ENCODE measurements around the gene NBPF3. TPM values are rescaled to one million over a fixed set of nuclear protein-coding genes. Genes with fewer than 3 reads are reported as not detected.
"Not testable (repeated sequence)": the region's sequence is repeated elsewhere in the genome, so short reads cannot be mapped to it uniquely, and the experiment has no call there.

NBPF3 gene
- total RNA-seq, 1 experiment from 2014 or later, result 15.8 TPM

GRCh38 chr1:21478356-21478755 lies 38.4 kb downstream of the NBPF3 start:
- H2AFZ ChIP-seq (ENCODE audit: low read length), result no peak overlapping the region
- H3K4me3 Mint-ChIP-seq, result no peak overlapping the region
- no peaks in the 10 kb centered on the region for H3K9me3 Mint-ChIP-seq
- H3K4ac ChIP-seq (ENCODE audit: low read depth, low read length), result no peak overlapping the region
- no peak overlapping the region for H2BK12ac ChIP-seq (ENCODE audit: insufficient read length, low read depth, low read length)
- H3K9me3 ChIP-seq (ENCODE audit: control insufficient read depth, low read depth, low read length), result no peaks in the 10 kb centered on the region
- H3K27ac Mint-ChIP-seq, result no peak overlapping the region
- peaks cover 6 to 45% (median 27%) of the 10 kb centered on the region in 3 experiments; a peak in 5 of 7 replicates for H3K36me3 Mint-ChIP-seq (ENCODE audit: insufficient read depth in 1 of 3, low read depth in 3 of 3)
- no peaks in the 10 kb centered on the region for H3K79me2 ChIP-seq (ENCODE audit: insufficient read depth, low read length)
- no peak overlapping the region for H2AK5ac ChIP-seq (ENCODE audit: insufficient read length, low read length)
- no peaks in the 10 kb centered on the region for H3K27me3 ChIP-seq (ENCODE audit: insufficient read depth, low read length)
- no peak overlapping the region for H3K27ac ChIP-seq (ENCODE audit: insufficient read length, low read depth, low read length)
- no peak overlapping the region for H2BK15ac ChIP-seq (ENCODE audit: low read depth, low read length)
- H3K56ac ChIP-seq (ENCODE audit: insufficient read length, low read depth, low read length), result no peak overlapping the region
- H3K18ac ChIP-seq (ENCODE audit: insufficient read length, low read depth, low read length), result no peak overlapping the region
- no peak overlapping the region for H3K23ac ChIP-seq (ENCODE audit: insufficient read length, low read depth, low read length)
- H4K20me1 ChIP-seq (ENCODE audit: control insufficient read depth, insufficient read depth, insufficient read length), result no peaks in the 10 kb centered on the region
- no peak overlapping the region for H2BK20ac ChIP-seq (ENCODE audit: low read depth, low read length, poor library complexity, severe bottlenecking)
- no peaks in the 10 kb centered on the region for H3K79me1 ChIP-seq (ENCODE audit: insufficient read depth, low read depth, low read length, poor library complexity, severe bottlenecking)
- H3K27me3 Mint-ChIP-seq (ENCODE audit: low read depth), result peaks cover 6% of the 10 kb centered on the region
- no peaks in the 10 kb centered on the region for H3K4me1 Mint-ChIP-seq
- no peak overlapping the region for H2BK120ac ChIP-seq (ENCODE audit: low read depth, low read length, poor library complexity, severe bottlenecking)
- no peaks in the 10 kb centered on the region for H3K4me1 ChIP-seq (ENCODE audit: insufficient read depth, low read length)
- no peak overlapping the region for H2BK5ac ChIP-seq (ENCODE audit: insufficient read length, low read length)
- no peaks in the 10 kb centered on the region for H3K23me2 ChIP-seq (ENCODE audit: insufficient read length, low read depth, low read length, poor library complexity, severe bottlenecking)
- no peak overlapping the region for H3T11ph ChIP-seq (ENCODE audit: low read length)
- H4K5ac ChIP-seq (ENCODE audit: insufficient read length, low read depth, low read length), result no peak overlapping the region
- H3K4me2 ChIP-seq (ENCODE audit: insufficient read depth, insufficient read length, low read length), result no peak overlapping the region
- TF ChIP-seq CTCF (conservative IDR thresholded peaks at IDR 0.05), result no peak
- no CpG with 5 or more reads among the region's 6 CpGs for WGBS (ENCODE audit: extremely low coverage, insufficient read length, low lambda C conversion rate)
- no peak overlapping the region for H3K14ac ChIP-seq (ENCODE audit: insufficient read depth, low read length)
- no peak overlapping the region for H4K8ac ChIP-seq (replicated peaks; ENCODE audit: insufficient read length, low read depth, low read length)
- DNase-seq, result no peak
- H3K9ac ChIP-seq (ENCODE audit: extremely low read depth, insufficient read length, low read length), result no peak overlapping the region
- no peak overlapping the region for H4K91ac ChIP-seq (ENCODE audit: insufficient read length, low read depth, low read length)

- H3K4me2 ChIP-seq (ENCODE audit: insufficient read depth, insufficient read length, low read length); H2BK120ac ChIP-seq (ENCODE audit: low read depth, low read length, poor library complexity, severe bottlenecking); H3T11ph ChIP-seq (ENCODE audit: low read length); H2BK15ac ChIP-seq (ENCODE audit: low read depth, low read length); H3K9me3 ChIP-seq (ENCODE audit: control insufficient read depth, low read depth, low read length); H3K27ac ChIP-seq (ENCODE audit: insufficient read length, low read depth, low read length); H3K4me1 ChIP-seq (ENCODE audit: insufficient read depth, low read length); H2BK5ac ChIP-seq (ENCODE audit: insufficient read length, low read length); H2BK20ac ChIP-seq (ENCODE audit: low read depth, low read length, poor library complexity, severe bottlenecking); H3K4me1 Mint-ChIP-seq; H4K5ac ChIP-seq (ENCODE audit: insufficient read length, low read depth, low read length); H3K56ac ChIP-seq (ENCODE audit: insufficient read length, low read depth, low read length); H3K4me3 Mint-ChIP-seq; H3K27me3 ChIP-seq (ENCODE audit: insufficient read depth, low read length); H3K4ac ChIP-seq (ENCODE audit: low read depth, low read length); H4K20me1 ChIP-seq (ENCODE audit: control insufficient read depth, insufficient read depth, insufficient read length); H3K14ac ChIP-seq (ENCODE audit: insufficient read depth, low read length); H2AK5ac ChIP-seq (ENCODE audit: insufficient read length, low read length); H3K9me3 Mint-ChIP-seq; H4K8ac ChIP-seq (replicated peaks; ENCODE audit: insufficient read length, low read depth, low read length); DNase-seq; H3K18ac ChIP-seq (ENCODE audit: insufficient read length, low read depth, low read length); H2BK12ac ChIP-seq (ENCODE audit: insufficient read length, low read depth, low read length); H3K23me2 ChIP-seq (ENCODE audit: insufficient read length, low read depth, low read length, poor library complexity, severe bottlenecking); H3K9ac ChIP-seq (ENCODE audit: extremely low read depth, insufficient read length, low read length); H3K79me1 ChIP-seq (ENCODE audit: insufficient read depth, low read depth, low read length, poor library complexity, severe bottlenecking); H3K27ac Mint-ChIP-seq; H3K23ac ChIP-seq (ENCODE audit: insufficient read length, low read depth, low read length); H3K79me2 ChIP-seq (ENCODE audit: insufficient read depth, low read length); H2AFZ ChIP-seq (ENCODE audit: low read length); H4K91ac ChIP-seq (ENCODE audit: insufficient read length, low read depth, low read length): not testable (repeated sequence)
- peaks cover 2 to 24% (median 13%) of the 10 kb centered on the region in 3 experiments; a peak in 5 of 7 replicates for H3K36me3 Mint-ChIP-seq (ENCODE audit: insufficient read depth in 1 of 3, low read depth in 3 of 3)
- H3K27me3 Mint-ChIP-seq (ENCODE audit: low read depth), result peaks cover 11% of the 10 kb centered on the region
- WGBS (ENCODE audit: extremely low coverage, insufficient read length, low lambda C conversion rate), result no CpG with 5 or more reads among the region's 4 CpGs
Observed at GRCh38 chr1:21483881-21484280, 43.9 kb downstream of the NBPF3 start.

All from H9 (cell line).